ENCODE data around the gene EHBP1. TPM values are rescaled to one million over a fixed set of nuclear protein-coding genes. Genes with fewer than 3 reads are reported as not detected.

EHBP1 gene
- total RNA-seq, 2 donors from 2014 or later, result 34.6 to 49.8 TPM

DNA sequence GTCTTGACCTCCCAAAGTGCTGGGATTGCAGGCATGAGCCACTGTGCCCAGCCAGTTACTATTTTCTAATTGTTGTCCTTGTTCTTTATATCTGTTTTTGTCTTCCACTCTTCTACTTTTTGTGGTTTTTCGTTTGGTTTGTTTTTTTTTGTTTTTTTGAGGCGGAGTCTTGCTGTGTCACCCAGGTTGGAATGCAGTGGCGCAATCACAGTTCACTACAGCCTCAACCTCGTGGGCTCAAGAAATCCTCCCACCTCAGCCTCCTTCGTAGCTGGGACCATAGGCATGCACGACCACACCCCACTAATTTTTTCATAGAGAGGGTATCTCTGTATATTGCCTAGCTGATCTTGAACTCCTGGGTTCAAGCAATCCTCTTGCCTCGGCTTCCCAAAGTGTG lies 100.7 kb downstream of the EHBP1 start:
- H3K27me3 ChIP-seq (ENCODE audit: control insufficient read depth, insufficient read depth, low read length, poor library complexity, severe bottlenecking), result no peaks in the 10 kb centered on the region
- peaks cover 15% of the 10 kb centered on the region for H3K9me3 ChIP-seq (ENCODE audit: control insufficient read depth, low read length)
- H3K9me3 Mint-ChIP-seq, result peaks cover 11% of the 10 kb centered on the region
- H3K36me3 Mint-ChIP-seq (ENCODE audit: low read depth), result peaks cover 11% of the 10 kb centered on the region
- H3K27me3 Mint-ChIP-seq (ENCODE audit: insufficient read depth), result no peaks in the 10 kb centered on the region
- H3K27ac Mint-ChIP-seq, result no peak overlapping the region
- no peak overlapping the region for H3K4me3 ChIP-seq (ENCODE audit: low read length)
- H3K4me1 ChIP-seq (ENCODE audit: control insufficient read depth, insufficient read depth, low read length), result no peaks in the 10 kb centered on the region
- no peak overlapping the region for H3K27ac ChIP-seq (ENCODE audit: low read depth, low read length)
- TF ChIP-seq, protein P1, sequence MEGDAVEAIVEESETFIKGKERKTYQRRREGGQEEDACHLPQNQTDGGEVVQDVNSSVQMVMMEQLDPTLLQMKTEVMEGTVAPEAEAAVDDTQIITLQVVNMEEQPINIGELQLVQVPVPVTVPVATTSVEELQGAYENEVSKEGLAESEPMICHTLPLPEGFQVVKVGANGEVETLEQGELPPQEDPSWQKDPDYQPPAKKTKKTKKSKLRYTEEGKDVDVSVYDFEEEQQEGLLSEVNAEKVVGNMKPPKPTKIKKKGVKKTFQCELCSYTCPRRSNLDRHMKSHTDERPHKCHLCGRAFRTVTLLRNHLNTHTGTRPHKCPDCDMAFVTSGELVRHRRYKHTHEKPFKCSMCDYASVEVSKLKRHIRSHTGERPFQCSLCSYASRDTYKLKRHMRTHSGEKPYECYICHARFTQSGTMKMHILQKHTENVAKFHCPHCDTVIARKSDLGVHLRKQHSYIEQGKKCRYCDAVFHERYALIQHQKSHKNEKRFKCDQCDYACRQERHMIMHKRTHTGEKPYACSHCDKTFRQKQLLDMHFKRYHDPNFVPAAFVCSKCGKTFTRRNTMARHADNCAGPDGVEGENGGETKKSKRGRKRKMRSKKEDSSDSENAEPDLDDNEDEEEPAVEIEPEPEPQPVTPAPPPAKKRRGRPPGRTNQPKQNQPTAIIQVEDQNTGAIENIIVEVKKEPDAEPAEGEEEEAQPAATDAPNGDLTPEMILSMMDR (conservative IDR thresholded peaks at IDR 0.05), result no peak
- no peak overlapping the region for H3K4me3 Mint-ChIP-seq
- H3K9ac ChIP-seq (ENCODE audit: extremely low read depth, low read length, poor library complexity, severe bottlenecking), result no peak overlapping the region
- H3K36me3 ChIP-seq (ENCODE audit: control insufficient read depth, insufficient read depth, low read length), result no peaks in the 10 kb centered on the region
- no peak for DNase-seq
- WGBS, 2 experiments (ENCODE audit: insufficient coverage in 1 of 2, insufficient read length in 1 of 2), result 89 to 95% methylated on average over 4 to 7 of the region's 7 CpGs
- H3K4me1 Mint-ChIP-seq, result no peaks in the 10 kb centered on the region

DNA sequence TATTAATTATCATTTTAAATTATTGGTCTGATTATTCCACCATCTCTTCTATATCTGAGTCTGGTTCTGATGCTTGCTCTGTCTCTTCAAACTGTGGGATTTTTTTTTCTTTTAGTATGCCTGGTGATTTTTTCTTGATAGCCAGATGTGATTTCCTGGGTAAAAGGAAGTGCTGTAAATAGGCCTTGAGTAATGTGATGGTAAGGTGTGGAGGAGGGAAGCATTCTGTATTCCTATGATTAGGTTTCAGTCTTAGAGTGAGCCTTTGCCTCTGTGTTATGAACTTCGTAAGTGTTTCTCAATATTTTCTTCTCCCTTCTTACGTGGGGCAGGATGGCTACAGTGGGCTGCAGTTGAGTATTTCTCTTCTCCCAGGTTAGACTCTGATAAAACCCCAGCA lies 103.0 kb downstream of the EHBP1 start:
- Histone ChIP-seq H3K4me3 (ENCODE audit: low read length) (no peak overlapping the region), H3K4me1 (ENCODE audit: control insufficient read depth, insufficient read depth, low read length) (no peaks in the 10 kb centered on the region), H3K9ac (ENCODE audit: extremely low read depth, low read length, poor library complexity, severe bottlenecking) (no peak overlapping the region), H3K36me3 (ENCODE audit: control insufficient read depth, insufficient read depth, low read length) (no peaks in the 10 kb centered on the region), H3K27me3 (ENCODE audit: control insufficient read depth, insufficient read depth, low read length, poor library complexity, severe bottlenecking) (no peaks in the 10 kb centered on the region), H3K27ac (ENCODE audit: low read depth, low read length) (no peak overlapping the region), H3K9me3 (ENCODE audit: control insufficient read depth, low read length) (peaks cover 15% of the 10 kb centered on the region)
- 98% methylated on average over 2 of the region's 2 CpGs; no CpG with 5 or more reads in 1 of the 2 experiments for WGBS, 2 experiments (ENCODE audit: insufficient coverage in 1 of 2, insufficient read length in 1 of 2)
- H3K36me3 Mint-ChIP-seq (ENCODE audit: low read depth), result peaks cover 11% of the 10 kb centered on the region
- TF ChIP-seq, protein P1 (conservative IDR thresholded peaks at IDR 0.05), result no peak
- peaks cover 11% of the 10 kb centered on the region for H3K9me3 Mint-ChIP-seq
- H3K4me1 Mint-ChIP-seq, result no peaks in the 10 kb centered on the region
- no peak overlapping the region for H3K27ac Mint-ChIP-seq
- H3K4me3 Mint-ChIP-seq, result no peak overlapping the region
- H3K27me3 Mint-ChIP-seq (ENCODE audit: insufficient read depth), result no peaks in the 10 kb centered on the region
- no peak for DNase-seq

DNA sequence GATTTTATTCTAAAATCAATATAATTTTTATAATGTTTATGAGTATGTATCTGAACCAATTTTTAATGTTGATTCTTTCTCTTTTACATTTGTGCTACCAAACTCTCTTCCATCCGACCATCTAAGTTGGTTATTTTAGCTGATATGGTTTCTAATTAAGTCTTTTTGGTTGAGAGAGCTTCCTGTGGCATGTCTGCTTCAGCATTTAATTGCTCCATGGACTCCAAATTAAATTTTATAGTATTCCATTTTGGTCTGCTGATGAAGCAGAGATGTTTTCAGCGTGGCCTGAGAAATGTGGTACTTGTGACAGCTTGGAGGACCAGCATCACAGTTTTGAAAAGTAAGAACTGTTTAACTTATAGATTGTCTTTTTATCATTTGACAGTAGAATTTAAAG lies 105.6 kb downstream of the EHBP1 start:
- H3K36me3 ChIP-seq (ENCODE audit: control insufficient read depth, insufficient read depth, low read length), result no peaks in the 10 kb centered on the region
- Mint-ChIP-seq H3K36me3 (ENCODE audit: low read depth) (peaks cover 10% of the 10 kb centered on the region), H3K4me3 (no peak overlapping the region), H3K27me3 (ENCODE audit: insufficient read depth) (no peaks in the 10 kb centered on the region), H3K4me1 (no peaks in the 10 kb centered on the region), H3K9me3 (peaks cover 7% of the 10 kb centered on the region), H3K27ac (no peak overlapping the region)
- H3K4me1 ChIP-seq (ENCODE audit: control insufficient read depth, insufficient read depth, low read length), result no peaks in the 10 kb centered on the region
- no peaks in the 10 kb centered on the region for H3K27me3 ChIP-seq (ENCODE audit: control insufficient read depth, insufficient read depth, low read length, poor library complexity, severe bottlenecking)
- no peak for DNase-seq
- peaks cover 15% of the 10 kb centered on the region for H3K9me3 ChIP-seq (ENCODE audit: control insufficient read depth, low read length)
- TF ChIP-seq, protein P1 (conservative IDR thresholded peaks at IDR 0.05), result no peak
- no peak overlapping the region for H3K4me3 ChIP-seq (ENCODE audit: low read length)
- 89% methylated on average over 2 of the region's 2 CpGs; no CpG with 5 or more reads in 1 of the 2 experiments for WGBS, 2 experiments (ENCODE audit: insufficient coverage in 1 of 2, insufficient read length in 1 of 2)
- no peak overlapping the region for H3K9ac ChIP-seq (ENCODE audit: extremely low read depth, low read length, poor library complexity, severe bottlenecking)
- H3K27ac ChIP-seq (ENCODE audit: low read depth, low read length), result no peak overlapping the region

Measured in endodermal cell (in vitro differentiated cells).